ENCODE measurements around the gene PLPP2. TPM values are rescaled to one million over a fixed set of nuclear protein-coding genes. Genes with fewer than 3 reads are reported as not detected.

The PLPP2 gene
- total RNA-seq, 1 experiment from 2014 or later, result 98.2 TPM

DNA sequence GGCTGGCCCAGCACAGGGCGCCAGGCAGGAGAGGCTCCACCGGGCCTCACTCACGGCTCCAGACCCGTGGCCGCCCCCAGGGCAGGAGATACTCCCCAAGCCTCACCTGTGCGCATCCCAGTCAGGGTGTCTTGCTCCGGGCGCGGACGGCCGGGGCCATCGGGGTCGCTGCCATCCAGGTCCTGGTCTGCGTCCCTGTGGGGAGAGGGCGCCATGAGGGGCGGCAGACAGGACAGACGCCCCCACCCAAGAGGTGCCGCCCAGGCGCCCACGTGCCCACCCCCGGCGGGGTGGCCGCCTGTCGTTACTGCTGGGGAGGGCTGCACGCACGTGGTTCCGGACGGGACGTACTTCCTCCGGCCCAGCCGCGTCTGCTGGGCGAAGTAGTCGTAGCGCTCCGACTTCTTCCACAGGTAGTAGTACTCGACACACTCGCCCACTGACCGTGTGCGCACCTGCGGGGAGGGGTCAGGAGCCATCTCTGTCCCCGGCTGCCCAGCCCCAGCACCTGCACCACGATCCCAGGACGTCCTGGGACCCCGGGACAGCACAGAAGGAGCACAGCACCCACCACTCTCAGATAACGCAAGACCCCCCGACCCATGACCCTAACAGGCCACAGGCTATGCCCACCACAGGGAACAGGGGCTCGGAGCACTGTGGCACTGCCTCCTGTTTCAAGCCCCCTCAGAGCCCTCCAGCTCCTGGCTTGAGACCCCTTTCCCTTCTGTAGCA lies 17.4 kb upstream of the PLPP2 start:
- Histone ChIP-seq H3K36me3 (replicated peaks; ENCODE audit: control insufficient read depth, insufficient read depth, low read length) (peaks cover 10% of the 10 kb centered on the region), H3K4me3 (ENCODE audit: insufficient read depth, low read depth, low read length) (no peak overlapping the region), H3K27me3 (ENCODE audit: control insufficient read depth, insufficient read depth, low read length) (no peaks in the 10 kb centered on the region)
- peak; percentile 57 for DNase-seq

GRCh38 chr19:307793-308420 lies 16.7 kb upstream of the PLPP2 start:
- Histone ChIP-seq H3K36me3 (replicated peaks; ENCODE audit: control insufficient read depth, insufficient read depth, low read length) (peaks cover 8% of the 10 kb centered on the region), H3K4me3 (ENCODE audit: insufficient read depth, low read depth, low read length) (no peak overlapping the region)
- DNase-seq, result peak; percentile 50

DNA sequence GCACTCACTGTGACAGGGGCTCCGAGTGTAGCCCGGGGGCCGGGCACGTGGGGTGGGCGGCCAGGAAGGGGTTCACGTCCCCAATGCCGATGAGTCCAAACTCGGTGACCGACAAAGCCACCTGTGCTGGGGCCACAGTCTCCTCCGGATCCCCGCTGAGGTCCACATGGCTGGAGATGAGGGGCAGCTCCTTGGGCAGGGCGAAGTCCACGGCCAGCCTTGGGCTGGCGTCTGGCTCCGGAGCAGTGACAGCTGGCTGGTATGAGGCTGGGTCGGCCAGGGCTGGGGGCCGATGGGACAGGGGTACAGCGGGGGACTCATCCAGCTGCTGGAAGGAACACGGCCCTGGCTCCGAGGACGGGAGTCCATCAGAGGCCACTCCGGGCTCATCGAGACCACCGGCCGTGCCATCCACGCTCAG lies 15.9 kb upstream of the PLPP2 start:
- Histone ChIP-seq H3K27me3 (ENCODE audit: control insufficient read depth, insufficient read depth, low read length) (no peaks in the 10 kb centered on the region), H3K4me3 (ENCODE audit: insufficient read depth, low read depth, low read length) (no peak overlapping the region), H3K36me3 (replicated peaks; ENCODE audit: control insufficient read depth, insufficient read depth, low read length) (peaks cover 8% of the 10 kb centered on the region)
- DNase-seq, result peak; percentile 51

More at GRCh38 chr19:307793-308420, 16.7 kb upstream of the PLPP2 start:
- no peaks in the 10 kb centered on the region for H3K27me3 ChIP-seq (ENCODE audit: control insufficient read depth, insufficient read depth, low read length)

GRCh38 chr19:306151-306900 lies 15.1 kb upstream of the PLPP2 start:
- Histone ChIP-seq H3K36me3 (replicated peaks; ENCODE audit: control insufficient read depth, insufficient read depth, low read length) (peaks cover 6% of the 10 kb centered on the region), H3K27me3 (ENCODE audit: control insufficient read depth, insufficient read depth, low read length) (no peaks in the 10 kb centered on the region), H3K4me3 (ENCODE audit: insufficient read depth, low read depth, low read length) (no peak overlapping the region)
- DNase-seq, result peak; percentile 56

- H3K4me3 ChIP-seq (ENCODE audit: insufficient read depth, low read depth, low read length), result no peak overlapping the region
- peaks cover 2% of the 10 kb centered on the region for H3K36me3 ChIP-seq (replicated peaks; ENCODE audit: control insufficient read depth, insufficient read depth, low read length)
- peak; percentile 52 for DNase-seq
Measured at GRCh38 chr19:305240-306150, 14.3 kb upstream of the PLPP2 start.

DNA sequence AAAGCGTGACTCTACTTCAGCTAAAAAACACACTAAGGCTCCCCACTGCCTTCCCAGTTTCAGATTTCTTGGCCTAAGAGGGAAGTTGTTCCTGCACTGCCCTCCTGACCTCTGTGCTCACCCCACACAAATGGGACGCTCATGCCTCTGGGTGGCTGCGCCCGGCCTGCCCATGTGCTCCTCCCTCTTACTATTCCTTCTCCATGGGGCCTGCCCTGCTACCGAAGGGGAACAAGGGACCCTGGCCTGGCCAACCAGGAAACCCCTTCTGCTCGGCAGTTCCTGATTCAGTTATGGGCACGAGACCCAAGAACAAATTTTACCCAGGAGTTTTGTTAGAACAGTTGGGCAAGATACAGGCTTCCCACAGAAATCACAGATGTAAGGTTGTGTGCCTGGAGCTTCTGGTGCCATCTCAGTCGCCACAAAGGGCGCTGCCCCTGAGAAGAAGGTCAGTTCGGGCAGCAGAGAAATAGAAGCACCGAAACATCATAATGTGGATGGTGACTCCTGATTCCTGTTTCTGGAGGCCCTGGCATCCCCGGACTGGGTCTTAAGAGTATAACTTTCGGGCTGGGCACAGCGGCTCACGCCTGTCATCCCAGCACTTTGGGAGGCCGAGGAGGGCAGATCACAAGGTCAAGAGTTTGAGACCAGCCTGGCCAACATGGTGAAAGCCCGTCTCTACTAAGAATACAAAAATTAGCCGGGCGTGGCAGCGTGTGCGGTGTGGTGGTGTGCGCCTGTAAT lies 5.4 kb upstream of the PLPP2 start:
- H3K27me3 ChIP-seq (ENCODE audit: control insufficient read depth, insufficient read depth, low read length), result peaks cover 12% of the 10 kb centered on the region
- H3K36me3 ChIP-seq (replicated peaks; ENCODE audit: control insufficient read depth, insufficient read depth, low read length), result no peaks in the 10 kb centered on the region
- no peak overlapping the region for H3K4me3 ChIP-seq (ENCODE audit: insufficient read depth, low read depth, low read length)
- DNase-seq, result peak; percentile 49

More at GRCh38 chr19:305240-306150, 14.3 kb upstream of the PLPP2 start:
- no peaks in the 10 kb centered on the region for H3K27me3 ChIP-seq (ENCODE audit: control insufficient read depth, insufficient read depth, low read length)

DNA sequence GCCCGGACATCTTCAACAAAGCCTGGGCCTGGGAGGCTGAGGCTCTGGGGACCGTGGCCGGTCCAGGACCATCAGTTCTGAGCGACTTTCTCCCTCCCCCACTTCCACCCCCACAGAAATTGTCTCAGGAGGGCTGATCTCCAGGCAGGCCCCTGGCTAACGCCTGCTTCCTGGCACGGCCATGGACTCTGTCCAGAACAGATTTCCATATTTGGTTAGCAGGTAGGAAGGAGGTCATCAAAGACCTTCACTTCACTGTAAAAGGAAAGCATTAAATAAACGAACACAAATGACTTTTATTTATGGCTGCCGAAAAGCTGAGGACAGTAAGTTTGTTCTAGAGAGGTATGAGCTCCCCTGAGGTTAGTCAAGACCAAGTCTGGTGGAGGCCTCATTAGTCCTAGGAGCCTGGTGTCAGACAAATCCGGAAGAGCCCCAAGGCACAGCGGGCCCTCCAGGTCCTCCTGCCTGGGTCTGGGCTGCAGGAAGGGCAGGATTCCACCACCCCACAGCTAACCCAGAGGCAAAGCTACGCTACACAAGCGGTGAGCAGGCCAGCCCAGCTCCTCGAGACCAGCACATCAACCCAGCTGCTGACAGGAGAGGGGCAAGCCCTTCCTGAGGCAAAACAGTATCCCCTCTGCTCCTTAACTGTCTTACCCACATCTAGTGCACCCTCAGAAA lies 4.6 kb upstream of the PLPP2 start:
- DNase-seq, result peak; percentile 57
- Histone ChIP-seq H3K36me3 (replicated peaks; ENCODE audit: control insufficient read depth, insufficient read depth, low read length) (no peaks in the 10 kb centered on the region), H3K4me3 (ENCODE audit: insufficient read depth, low read depth, low read length) (no peak overlapping the region), H3K27me3 (ENCODE audit: control insufficient read depth, insufficient read depth, low read length) (peaks cover 12% of the 10 kb centered on the region)

GRCh38 chr19:294946-295686 lies 3.9 kb upstream of the PLPP2 start:
- peak overlapping the region; percentile 28 for H3K4me3 ChIP-seq (ENCODE audit: insufficient read depth, low read depth, low read length)
- peaks cover 12% of the 10 kb centered on the region for H3K27me3 ChIP-seq (ENCODE audit: control insufficient read depth, insufficient read depth, low read length)
- H3K36me3 ChIP-seq (replicated peaks; ENCODE audit: control insufficient read depth, insufficient read depth, low read length), result no peaks in the 10 kb centered on the region
- peak; percentile 97 for DNase-seq

DNA sequence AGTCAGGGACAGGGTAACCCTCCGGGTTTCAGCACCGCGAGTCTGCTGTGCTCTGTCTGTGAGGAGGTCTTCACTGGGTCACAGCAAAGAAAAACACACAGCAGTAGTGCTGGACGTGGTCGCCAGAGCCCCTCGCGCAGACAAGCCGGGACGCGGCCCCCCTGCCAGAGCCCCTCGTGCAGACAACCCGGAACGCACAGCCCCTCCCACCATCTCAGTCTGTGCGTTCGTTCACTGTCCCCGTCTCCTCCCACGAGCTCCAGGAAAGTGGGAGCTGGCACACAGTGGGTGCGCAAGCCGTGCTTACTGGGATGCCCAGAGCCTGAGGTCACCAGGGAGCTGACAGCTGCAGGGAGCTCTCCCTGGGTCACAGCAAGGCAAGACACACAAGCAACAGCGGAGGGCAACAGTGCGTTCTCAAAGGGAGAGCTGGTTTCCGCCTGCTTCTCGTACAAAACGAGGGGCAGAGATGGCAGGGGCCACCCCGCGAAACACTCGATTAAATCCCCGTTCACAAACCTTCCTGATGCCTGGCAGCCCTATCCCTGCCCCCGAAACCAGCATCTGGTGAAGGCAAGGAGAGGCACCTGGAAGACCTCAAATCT lies 3.2 kb upstream of the PLPP2 start:
- Histone ChIP-seq H3K4me3 (ENCODE audit: insufficient read depth, low read depth, low read length) (peak overlapping the region; percentile 28; the same call in 1 of the 2 replicates), H3K27me3 (ENCODE audit: control insufficient read depth, insufficient read depth, low read length) (peaks cover 12% of the 10 kb centered on the region), H3K36me3 (replicated peaks; ENCODE audit: control insufficient read depth, insufficient read depth, low read length) (no peaks in the 10 kb centered on the region)
- DNase-seq, result peak; percentile 78

DNA sequence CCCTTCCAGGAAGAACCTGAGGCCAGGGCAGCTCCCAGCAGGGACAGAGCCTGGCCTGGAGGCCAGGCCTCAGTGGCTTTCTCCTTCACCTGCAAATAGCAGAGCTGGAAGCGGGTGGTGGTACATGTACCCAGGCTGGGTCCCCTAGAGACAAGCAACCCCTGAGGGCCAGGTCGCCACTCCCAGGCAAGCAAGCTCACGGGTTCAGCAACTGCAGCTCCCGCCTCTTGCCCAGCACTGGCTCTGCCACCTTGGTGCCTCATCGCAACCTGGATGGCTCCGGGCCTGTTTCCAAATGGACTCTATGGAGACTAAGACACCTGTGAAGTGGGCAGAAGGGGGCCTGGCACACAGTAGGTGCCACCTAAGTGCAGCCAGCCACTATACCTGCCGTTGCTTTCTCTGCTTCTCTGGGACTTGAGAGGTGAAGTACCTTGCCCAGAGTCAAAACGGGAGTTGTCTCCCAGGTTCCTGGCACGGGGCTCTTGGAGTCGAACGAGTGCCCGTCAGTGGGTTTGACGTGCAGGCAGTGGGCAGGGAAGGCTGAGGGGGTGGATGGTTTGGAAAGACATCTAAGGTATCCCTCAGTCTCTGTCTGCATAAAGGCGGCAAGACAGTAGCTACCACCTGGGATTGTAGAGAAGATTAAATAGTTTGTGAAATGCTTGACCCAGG lies 2.4 kb upstream of the PLPP2 start:
- Histone ChIP-seq H3K36me3 (replicated peaks; ENCODE audit: control insufficient read depth, insufficient read depth, low read length) (no peaks in the 10 kb centered on the region), H3K4me3 (ENCODE audit: insufficient read depth, low read depth, low read length) (no peak overlapping the region), H3K27me3 (ENCODE audit: control insufficient read depth, insufficient read depth, low read length) (peaks cover 12% of the 10 kb centered on the region)
- DNase-seq, result peak; percentile 32

DNA sequence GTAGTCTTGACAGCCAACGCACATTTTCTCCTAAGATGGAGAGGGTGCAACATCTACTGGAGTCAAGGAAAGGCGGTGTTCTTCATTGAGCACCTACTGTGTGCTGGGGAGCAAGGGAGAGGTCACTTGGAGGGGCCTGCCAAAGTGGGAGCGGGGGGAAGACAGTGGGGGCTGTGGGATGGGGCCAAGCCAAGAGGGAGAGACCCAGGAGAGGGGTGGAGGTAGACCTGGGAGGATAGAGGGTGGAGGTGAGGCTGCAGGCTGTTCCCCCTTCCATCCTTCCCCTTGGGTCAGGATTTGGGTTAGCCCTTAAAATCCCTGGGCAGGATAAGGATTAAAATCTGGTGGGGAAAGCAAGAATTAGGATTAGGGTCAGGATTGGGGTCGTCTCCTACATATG lies 1.7 kb upstream of the PLPP2 start:
- peaks cover 12% of the 10 kb centered on the region for H3K27me3 ChIP-seq (ENCODE audit: control insufficient read depth, insufficient read depth, low read length)
- DNase-seq, result no peak
- no peaks in the 10 kb centered on the region for H3K36me3 ChIP-seq (replicated peaks; ENCODE audit: control insufficient read depth, insufficient read depth, low read length)
- no peak overlapping the region for H3K4me3 ChIP-seq (ENCODE audit: insufficient read depth, low read depth, low read length)
